Gastrocnemius medialis (tissue), 4 donors: ENCODE measurements around the gene WNK4.

Experiments used
- POLR2A ChIP-seq, 2 donors: fragments of 450-650 bp; IDR thresholded peaks; one replicate each; pipeline ENCODE4 v1.6.1; 2017; ENCODE audit warnings: antibody characterized with exemption in 2 of 2, mild to moderate bottlenecking in 2 of 2, moderate library complexity in 2 of 2
- TF ChIP-seq, protein P1 (sequence below), 5 experiments: fragments of 450-650 bp in 3 of 5; fragments of 200-600 bp in 2 of 5; sonication (generic) in 2 of 5; IDR thresholded peaks in 4 of 5; conservative IDR thresholded peaks in 1 of 5; 1 replicate in 4 of 5; 2 replicates in 1 of 5; pipeline ENCODE4 v1.5.1; 2016 to 2019; ENCODE audit warnings: antibody characterized with exemption in 5 of 5, mild to moderate bottlenecking in 3 of 5, moderate library complexity in 3 of 5

DNA sequence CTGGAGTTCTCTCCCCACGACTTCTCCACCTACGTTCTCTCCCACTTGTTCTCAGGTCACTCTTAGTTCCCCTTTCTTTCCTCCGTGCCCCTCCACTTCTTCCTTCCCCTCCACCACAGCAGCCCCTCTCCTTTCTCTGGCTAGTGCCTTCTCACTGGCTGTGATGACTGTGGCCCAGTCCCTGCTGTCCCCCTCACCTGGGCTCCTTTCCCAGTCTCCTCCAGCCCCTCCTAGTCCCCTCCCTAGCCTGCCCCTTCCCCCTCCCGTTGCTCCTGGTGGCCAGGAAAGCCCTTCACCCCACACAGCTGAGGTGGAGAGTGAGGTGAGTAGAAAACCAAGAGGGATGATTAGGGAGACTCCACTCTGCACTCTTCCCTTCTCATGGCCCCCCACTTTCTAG, 14.7 kb downstream of the WNK4 start:
- TF ChIP-seq, protein P1, sequence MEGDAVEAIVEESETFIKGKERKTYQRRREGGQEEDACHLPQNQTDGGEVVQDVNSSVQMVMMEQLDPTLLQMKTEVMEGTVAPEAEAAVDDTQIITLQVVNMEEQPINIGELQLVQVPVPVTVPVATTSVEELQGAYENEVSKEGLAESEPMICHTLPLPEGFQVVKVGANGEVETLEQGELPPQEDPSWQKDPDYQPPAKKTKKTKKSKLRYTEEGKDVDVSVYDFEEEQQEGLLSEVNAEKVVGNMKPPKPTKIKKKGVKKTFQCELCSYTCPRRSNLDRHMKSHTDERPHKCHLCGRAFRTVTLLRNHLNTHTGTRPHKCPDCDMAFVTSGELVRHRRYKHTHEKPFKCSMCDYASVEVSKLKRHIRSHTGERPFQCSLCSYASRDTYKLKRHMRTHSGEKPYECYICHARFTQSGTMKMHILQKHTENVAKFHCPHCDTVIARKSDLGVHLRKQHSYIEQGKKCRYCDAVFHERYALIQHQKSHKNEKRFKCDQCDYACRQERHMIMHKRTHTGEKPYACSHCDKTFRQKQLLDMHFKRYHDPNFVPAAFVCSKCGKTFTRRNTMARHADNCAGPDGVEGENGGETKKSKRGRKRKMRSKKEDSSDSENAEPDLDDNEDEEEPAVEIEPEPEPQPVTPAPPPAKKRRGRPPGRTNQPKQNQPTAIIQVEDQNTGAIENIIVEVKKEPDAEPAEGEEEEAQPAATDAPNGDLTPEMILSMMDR (IDR thresholded peaks at IDR 0.05 in 4 of 5, conservative IDR thresholded peaks at IDR 0.05 in 1 of 5) = no peak
- no peak for TF ChIP-seq POLR2A (IDR thresholded peaks at IDR 0.05)
